Liver (tissue), 3 donors: ENCODE measurements around the gene CARMIL3.

Experiments
- CTCF ChIP-seq: fragments of 150-350 bp; IDR thresholded peaks from 2 replicates; pipeline ENCODE4 v1.5.1; 2017; ENCODE audit warnings: improper control_type of control experiment, low read depth, low read length; ENCODE audit not compliant: missing input control
- EGR1 ChIP-seq, 2 donors: IDR thresholded peaks; 2 replicates each; pipeline ENCODE4 v1.6.1; 2016 to 2018; ENCODE audit warnings: antibody characterized with exemption in 2 of 2, low read depth in 2 of 2
- FOXA1 ChIP-seq: IDR thresholded peaks from 2 replicates; pipeline ENCODE4 v1.6.1; 2016; ENCODE audit warnings: antibody characterized with exemption
- JUND ChIP-seq, 2 donors: IDR thresholded peaks; 2 replicates each; pipeline ENCODE4 v1.6.1; 2016; ENCODE audit warnings: antibody characterized with exemption in 2 of 2
- MAX ChIP-seq: IDR thresholded peaks from 2 replicates; pipeline ENCODE4 v1.6.1; 2016; ENCODE audit warnings: antibody characterized with exemption
- NR2F2 ChIP-seq: IDR thresholded peaks from 2 replicates; pipeline ENCODE4 v1.6.1; 2016; ENCODE audit warnings: antibody characterized with exemption
- TAF1 ChIP-seq: conservative IDR thresholded peaks from 2 replicates; pipeline ENCODE4 v1.6.1; 2016; ENCODE audit warnings: antibody characterized with exemption, mild to moderate bottlenecking
- YY1 ChIP-seq: IDR thresholded peaks from 2 replicates; pipeline ENCODE4 v1.6.1; 2016; ENCODE audit warnings: antibody characterized with exemption, mild to moderate bottlenecking
- TF ChIP-seq, protein P1 (sequence below): IDR thresholded peaks from 2 replicates; pipeline ENCODE4 v1.6.1; 2016; ENCODE audit warnings: antibody characterized with exemption
- TF ChIP-seq, protein P2 (sequence below): IDR thresholded peaks from 2 replicates; pipeline ENCODE4 v1.6.1; 2016; ENCODE audit warnings: antibody characterized with exemption, mild to moderate bottlenecking
- donor health status: healthy.
- donor health status: healthy.

GRCh38 chr14:24080888-24081738 is 29.3 kb downstream of the CARMIL3 start:
- no peak for TF ChIP-seq CTCF
- TF ChIP-seq, protein P1, sequence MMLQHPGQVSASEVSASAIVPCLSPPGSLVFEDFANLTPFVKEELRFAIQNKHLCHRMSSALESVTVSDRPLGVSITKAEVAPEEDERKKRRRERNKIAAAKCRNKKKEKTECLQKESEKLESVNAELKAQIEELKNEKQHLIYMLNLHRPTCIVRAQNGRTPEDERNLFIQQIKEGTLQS = no peak
- TF ChIP-seq MAX = no peak
- no peak for TF ChIP-seq TAF1
- TF ChIP-seq YY1 = no peak
- TF ChIP-seq FOXA1 = no peak
- TF ChIP-seq JUND (IDR thresholded peaks at IDR 0.05) = no peak
- TF ChIP-seq NR2F2 = no peak
- TF ChIP-seq EGR1 (IDR thresholded peaks at IDR 0.05; ENCODE audit: low read depth in 2 of 2) = no peak
- TF ChIP-seq, protein P2, sequence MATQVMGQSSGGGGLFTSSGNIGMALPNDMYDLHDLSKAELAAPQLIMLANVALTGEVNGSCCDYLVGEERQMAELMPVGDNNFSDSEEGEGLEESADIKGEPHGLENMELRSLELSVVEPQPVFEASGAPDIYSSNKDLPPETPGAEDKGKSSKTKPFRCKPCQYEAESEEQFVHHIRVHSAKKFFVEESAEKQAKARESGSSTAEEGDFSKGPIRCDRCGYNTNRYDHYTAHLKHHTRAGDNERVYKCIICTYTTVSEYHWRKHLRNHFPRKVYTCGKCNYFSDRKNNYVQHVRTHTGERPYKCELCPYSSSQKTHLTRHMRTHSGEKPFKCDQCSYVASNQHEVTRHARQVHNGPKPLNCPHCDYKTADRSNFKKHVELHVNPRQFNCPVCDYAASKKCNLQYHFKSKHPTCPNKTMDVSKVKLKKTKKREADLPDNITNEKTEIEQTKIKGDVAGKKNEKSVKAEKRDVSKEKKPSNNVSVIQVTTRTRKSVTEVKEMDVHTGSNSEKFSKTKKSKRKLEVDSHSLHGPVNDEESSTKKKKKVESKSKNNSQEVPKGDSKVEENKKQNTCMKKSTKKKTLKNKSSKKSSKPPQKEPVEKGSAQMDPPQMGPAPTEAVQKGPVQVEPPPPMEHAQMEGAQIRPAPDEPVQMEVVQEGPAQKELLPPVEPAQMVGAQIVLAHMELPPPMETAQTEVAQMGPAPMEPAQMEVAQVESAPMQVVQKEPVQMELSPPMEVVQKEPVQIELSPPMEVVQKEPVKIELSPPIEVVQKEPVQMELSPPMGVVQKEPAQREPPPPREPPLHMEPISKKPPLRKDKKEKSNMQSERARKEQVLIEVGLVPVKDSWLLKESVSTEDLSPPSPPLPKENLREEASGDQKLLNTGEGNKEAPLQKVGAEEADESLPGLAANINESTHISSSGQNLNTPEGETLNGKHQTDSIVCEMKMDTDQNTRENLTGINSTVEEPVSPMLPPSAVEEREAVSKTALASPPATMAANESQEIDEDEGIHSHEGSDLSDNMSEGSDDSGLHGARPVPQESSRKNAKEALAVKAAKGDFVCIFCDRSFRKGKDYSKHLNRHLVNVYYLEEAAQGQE = no peak
